ENCODE results near the gene PMEPA1.

PMEPA1 gene

DNA sequence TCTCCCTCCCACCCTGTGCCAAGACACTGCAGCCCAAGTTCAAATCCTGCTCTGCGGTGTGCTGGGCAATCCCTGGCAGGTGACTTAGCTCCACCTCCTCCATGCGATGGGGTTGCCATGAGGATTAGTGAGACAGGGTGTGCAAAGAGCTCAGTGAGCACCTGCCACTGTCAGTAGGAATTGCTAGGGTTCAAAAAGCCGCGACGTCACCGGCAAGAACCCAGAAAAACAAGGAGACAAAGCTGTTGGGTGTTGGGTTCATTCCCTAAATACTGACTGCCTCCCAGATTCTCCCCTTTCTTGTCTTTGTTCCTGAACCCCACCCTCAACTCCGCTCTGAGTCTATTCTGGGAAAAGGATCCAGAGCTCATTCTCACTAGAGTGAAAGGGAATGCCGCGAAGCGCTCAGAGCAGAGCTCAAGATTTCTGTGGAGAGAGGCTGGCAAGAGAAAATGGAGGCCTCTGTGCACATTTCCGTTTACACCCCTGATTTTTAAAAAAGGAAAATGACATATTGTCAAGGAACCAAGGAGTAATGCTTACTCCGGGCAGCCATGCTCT is 13.3 kb downstream of the PMEPA1 start:
- H3K4me1 Mint-ChIP-seq (ENCODE audit: low read depth) = peaks cover 70% of the 10 kb centered on the region
- no peaks in the 10 kb centered on the region for H3K27me3 Mint-ChIP-seq

DNA sequence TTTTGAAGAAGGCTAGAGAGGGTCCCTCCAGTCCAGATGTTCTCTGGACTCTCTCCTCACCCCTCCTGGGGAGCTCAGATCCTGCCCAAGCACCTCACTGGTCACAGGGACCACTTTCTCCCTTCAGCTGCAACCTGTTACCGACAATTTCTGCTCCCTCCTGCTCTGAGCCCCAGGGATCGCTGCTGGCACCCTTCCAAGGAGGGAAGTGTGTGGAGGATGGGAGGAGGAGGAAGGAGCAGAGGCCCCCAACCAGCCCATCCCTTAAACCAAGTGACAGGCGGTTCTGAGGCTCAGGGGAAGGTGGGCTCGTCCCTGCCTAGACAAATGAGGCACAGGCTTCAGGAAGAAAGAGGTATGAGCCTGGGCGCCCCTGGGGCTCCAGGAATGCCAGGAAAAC is 13.9 kb downstream of the PMEPA1 start:
- no peak overlapping the region for H3K4me3 Mint-ChIP-seq
- H3K36me3 Mint-ChIP-seq (ENCODE audit: low read depth) = no peaks in the 10 kb centered on the region
- H3K27ac Mint-ChIP-seq = no peak overlapping the region
- no peaks in the 10 kb centered on the region for H3K9me3 Mint-ChIP-seq
- peaks cover 64% of the 10 kb centered on the region for H3K4me1 Mint-ChIP-seq (ENCODE audit: low read depth)
- H3K27me3 Mint-ChIP-seq = no peaks in the 10 kb centered on the region

More for the DNA sequence above, 13.3 kb downstream of the PMEPA1 start:
- H3K9me3 Mint-ChIP-seq = no peaks in the 10 kb centered on the region
- H3K4me3 Mint-ChIP-seq = no peak overlapping the region
- H3K27ac Mint-ChIP-seq = no peak overlapping the region
- H3K36me3 Mint-ChIP-seq (ENCODE audit: low read depth) = no peaks in the 10 kb centered on the region

DNA sequence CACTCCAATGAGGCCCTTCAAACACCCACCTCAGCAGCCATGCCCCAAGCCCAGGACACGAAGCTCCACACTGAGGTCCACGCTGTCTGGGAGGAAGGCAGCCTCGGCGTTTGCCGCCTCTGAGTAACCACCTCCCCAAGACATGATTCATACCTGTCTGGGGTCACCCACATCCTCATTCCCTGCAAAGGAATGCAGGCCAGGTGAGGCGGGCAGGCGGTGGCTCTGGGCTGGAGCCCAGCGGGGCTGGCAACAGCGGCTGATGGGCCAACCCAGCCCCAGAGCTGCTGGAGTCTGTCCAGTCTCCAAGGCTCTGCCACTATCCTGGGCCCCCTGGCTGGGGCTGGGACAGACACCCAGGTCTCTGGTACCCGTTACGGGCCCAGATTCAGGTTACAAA is 14.8 kb downstream of the PMEPA1 start:
- Mint-ChIP-seq H3K9me3 (no peaks in the 10 kb centered on the region), H3K4me1 (ENCODE audit: low read depth) (peaks cover 57% of the 10 kb centered on the region), H3K4me3 (no peak overlapping the region), H3K27me3 (no peaks in the 10 kb centered on the region), H3K36me3 (ENCODE audit: low read depth) (no peaks in the 10 kb centered on the region), H3K27ac (peak overlapping the region; percentile 31)

DNA sequence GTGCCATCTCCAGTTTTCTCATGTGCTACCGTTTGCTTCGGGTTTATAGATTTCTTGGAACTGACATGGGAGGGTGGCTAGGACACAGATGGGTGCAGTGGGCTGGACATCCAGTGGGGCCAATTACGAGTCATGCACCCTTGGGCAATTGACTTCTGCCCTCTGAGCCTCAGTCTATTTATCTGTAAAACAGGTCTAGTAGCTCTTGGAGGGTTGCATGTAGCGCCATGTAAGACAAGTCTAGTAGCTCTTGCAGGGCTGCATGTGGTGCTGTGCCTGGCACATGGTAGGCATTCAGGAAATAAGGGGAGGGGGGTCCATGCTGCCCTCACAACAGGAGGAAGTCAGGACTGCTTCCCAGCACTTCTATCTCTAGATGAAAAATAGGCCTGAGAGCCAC is 15.3 kb downstream of the PMEPA1 start:
- Mint-ChIP-seq H3K36me3 (ENCODE audit: low read depth) (no peaks in the 10 kb centered on the region), H3K4me1 (ENCODE audit: low read depth) (peaks cover 52% of the 10 kb centered on the region), H3K9me3 (no peaks in the 10 kb centered on the region), H3K27me3 (no peaks in the 10 kb centered on the region), H3K27ac (no peak overlapping the region), H3K4me3 (no peak overlapping the region)

DNA sequence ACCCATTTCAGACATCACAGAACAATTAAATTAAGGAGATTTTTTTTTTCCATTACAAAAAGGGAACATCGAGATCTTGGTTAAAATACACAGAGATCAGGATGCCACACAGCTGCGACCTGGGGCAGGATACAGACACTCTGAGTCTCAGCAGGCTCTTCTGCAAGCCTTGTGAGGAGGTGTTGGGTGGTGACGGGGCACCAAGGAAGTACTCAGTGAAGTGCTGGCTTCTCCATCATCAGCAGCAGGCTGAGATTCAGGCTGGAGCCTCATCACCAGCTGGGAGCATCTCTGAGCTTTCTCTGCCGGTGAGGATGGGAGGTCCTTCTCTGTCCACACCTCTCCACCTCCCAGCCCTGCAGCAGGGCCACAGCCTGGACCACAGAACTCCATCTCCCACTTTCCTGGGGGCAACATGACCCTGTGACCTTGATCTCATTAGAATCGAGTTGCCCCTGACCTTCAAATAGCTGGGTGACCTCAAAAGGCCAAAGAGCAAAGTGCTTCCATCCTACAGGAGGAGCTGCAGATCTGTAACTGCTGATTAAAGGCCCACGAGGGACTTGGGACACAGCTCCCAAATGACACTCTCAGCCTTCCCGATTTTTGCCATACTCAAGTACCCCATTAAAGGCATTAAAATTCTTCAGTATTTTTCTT is 16.0 kb downstream of the PMEPA1 start:
- H3K9me3 Mint-ChIP-seq = no peaks in the 10 kb centered on the region

DNA sequence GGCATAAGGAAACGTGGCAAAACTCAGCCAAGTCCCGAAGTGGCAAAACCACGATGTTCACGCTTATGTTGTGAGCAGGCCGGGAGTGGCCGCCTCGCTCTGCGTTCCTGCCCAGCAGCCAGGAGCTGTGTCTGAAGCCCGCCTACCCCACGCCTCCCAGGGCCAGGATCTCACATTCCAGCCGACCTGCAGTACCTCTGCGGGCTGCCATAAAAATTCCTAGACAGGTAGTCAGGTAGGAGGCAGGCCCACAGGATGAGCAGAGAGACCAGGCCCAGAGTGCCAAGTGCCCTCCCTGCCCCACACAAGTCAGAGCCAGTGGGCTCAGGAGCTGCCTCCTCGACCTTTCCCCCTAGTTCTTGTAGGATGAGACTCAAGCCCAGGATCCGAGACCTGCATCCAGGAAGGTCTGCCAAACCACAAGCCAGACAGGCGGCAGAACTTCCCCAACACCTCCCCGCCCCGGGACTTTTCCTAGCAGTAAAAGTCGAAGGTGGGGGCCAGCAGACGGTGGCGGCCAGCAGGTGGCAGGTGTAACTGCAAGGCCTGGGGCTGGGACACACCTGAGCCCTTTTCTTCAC is 16.7 kb downstream of the PMEPA1 start:
- Mint-ChIP-seq H3K4me1 (ENCODE audit: low read depth) (peaks cover 38% of the 10 kb centered on the region), H3K36me3 (ENCODE audit: low read depth) (no peaks in the 10 kb centered on the region), H3K27ac (no peak overlapping the region), H3K27me3 (no peaks in the 10 kb centered on the region), H3K9me3 (no peaks in the 10 kb centered on the region), H3K4me3 (no peak overlapping the region)

More for the DNA sequence above, 16.0 kb downstream of the PMEPA1 start:
- Mint-ChIP-seq H3K27ac (no peak overlapping the region), H3K36me3 (ENCODE audit: low read depth) (no peaks in the 10 kb centered on the region), H3K27me3 (no peaks in the 10 kb centered on the region), H3K4me1 (ENCODE audit: low read depth) (peaks cover 45% of the 10 kb centered on the region), H3K4me3 (no peak overlapping the region)

DNA sequence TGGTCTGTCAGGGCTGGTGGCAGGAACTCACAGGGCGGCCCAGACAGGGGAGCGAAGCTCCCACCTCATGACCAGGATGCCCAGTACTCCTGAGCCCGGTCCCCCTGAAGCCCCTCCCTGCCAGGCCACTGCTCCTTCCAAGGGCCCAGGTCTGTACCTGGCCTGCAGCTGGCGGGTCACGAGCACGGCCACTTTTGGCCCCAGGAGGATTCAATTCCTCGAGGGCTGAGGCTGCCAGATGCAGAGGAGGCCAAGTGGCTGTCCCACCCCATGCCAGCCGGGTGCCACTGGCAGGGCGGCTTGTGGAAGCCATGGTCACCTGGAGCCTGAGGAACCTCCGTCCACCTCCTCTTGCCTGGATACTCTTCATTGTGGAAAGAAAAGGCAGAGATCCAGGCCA is 17.4 kb downstream of the PMEPA1 start:
- no peaks in the 10 kb centered on the region for H3K27me3 Mint-ChIP-seq
- no peaks in the 10 kb centered on the region for H3K36me3 Mint-ChIP-seq (ENCODE audit: low read depth)
- no peaks in the 10 kb centered on the region for H3K9me3 Mint-ChIP-seq
- peaks cover 38% of the 10 kb centered on the region for H3K4me1 Mint-ChIP-seq (ENCODE audit: low read depth)
- H3K4me3 Mint-ChIP-seq = no peak overlapping the region
- H3K27ac Mint-ChIP-seq = no peak overlapping the region

DNA sequence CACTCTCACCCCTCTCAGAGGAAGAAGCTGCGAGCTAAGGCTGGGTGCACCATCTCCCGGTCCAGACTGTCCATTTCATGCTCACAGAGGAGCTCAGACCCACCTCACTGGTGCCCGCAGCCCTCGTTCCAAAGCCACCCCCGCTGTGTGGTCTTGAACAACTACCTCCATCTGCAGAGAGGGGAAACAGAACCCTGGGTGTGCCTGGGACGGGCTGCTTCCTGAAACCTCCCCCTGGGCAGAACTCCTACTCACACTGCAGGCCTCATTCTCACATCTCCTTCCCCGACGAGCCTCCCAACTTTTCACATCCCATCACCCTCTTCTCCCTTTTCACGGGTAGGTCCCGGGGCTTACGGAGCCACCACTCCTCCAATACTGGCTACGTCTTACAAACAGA is 18.1 kb downstream of the PMEPA1 start:
- no peak overlapping the region for H3K27ac Mint-ChIP-seq
- H3K36me3 Mint-ChIP-seq (ENCODE audit: low read depth) = no peaks in the 10 kb centered on the region
- H3K4me3 Mint-ChIP-seq = no peak overlapping the region
- H3K4me1 Mint-ChIP-seq (ENCODE audit: low read depth) = peaks cover 37% of the 10 kb centered on the region
- no peaks in the 10 kb centered on the region for H3K27me3 Mint-ChIP-seq
- no peaks in the 10 kb centered on the region for H3K9me3 Mint-ChIP-seq

DNA sequence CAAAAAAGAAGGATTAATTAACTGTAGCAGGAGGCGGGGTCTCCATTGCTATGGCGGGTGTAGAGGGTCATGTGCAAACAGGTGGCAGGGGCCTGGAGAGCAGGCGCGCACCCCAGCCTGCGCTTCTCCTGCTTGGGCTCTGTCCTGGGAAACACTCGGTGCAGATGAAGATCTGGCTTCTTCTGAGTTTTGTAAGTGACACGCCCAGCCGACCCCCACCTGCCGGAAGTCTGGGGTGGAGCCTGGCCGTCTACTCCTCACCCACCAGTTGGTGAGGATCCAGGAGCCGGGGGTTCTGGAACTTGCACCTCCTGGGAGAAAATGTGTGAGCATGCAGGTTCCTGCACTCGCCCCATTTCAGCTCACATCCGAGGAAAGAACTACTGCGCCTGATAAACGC is 19.3 kb downstream of the PMEPA1 start:
- Mint-ChIP-seq H3K36me3 (ENCODE audit: low read depth) (no peaks in the 10 kb centered on the region), H3K9me3 (no peaks in the 10 kb centered on the region), H3K27me3 (no peaks in the 10 kb centered on the region), H3K4me1 (ENCODE audit: low read depth) (peaks cover 35% of the 10 kb centered on the region), H3K27ac (no peak overlapping the region), H3K4me3 (no peak overlapping the region)

DNA sequence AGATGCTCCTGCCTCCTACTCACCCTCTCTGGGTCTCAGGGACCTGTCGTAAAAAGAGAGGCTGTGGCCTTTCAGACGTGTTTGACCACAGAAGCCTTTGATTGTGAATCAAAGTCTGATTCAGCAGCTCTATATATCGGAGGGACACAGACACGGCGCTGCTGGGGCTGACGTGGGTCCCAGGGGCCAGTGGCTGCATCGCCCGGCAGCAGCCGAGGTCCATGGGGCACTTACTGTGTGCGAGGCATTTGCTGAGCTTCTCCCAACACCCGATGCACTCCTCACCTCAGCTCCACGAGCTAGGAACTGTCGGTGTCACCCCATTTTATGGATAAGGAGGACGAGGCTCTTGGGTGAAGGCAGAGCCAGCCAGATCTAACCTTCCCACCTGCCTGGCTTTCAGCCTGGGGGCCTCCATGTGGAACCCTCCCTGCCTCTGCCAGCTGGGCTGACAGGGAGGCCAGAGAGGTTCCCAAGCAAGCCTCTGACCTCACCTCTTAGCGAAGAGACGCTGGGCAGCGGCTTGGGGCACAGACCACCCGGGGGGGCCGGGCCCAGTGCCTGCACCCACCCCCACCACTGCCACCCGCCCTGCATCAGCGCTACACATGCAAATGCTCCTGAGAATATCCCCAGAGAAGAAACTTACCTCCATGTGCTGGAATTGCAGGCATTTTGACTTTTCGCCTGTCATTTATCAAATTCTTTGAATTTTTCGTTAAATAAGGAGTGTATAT is 19.9 kb downstream of the PMEPA1 start:
- no peaks in the 10 kb centered on the region for H3K36me3 Mint-ChIP-seq (ENCODE audit: low read depth)
- H3K4me1 Mint-ChIP-seq (ENCODE audit: low read depth) = peaks cover 31% of the 10 kb centered on the region
- H3K9me3 Mint-ChIP-seq = no peaks in the 10 kb centered on the region
- H3K27ac Mint-ChIP-seq = no peak overlapping the region
- H3K27me3 Mint-ChIP-seq = no peaks in the 10 kb centered on the region
- no peak overlapping the region for H3K4me3 Mint-ChIP-seq

DNA sequence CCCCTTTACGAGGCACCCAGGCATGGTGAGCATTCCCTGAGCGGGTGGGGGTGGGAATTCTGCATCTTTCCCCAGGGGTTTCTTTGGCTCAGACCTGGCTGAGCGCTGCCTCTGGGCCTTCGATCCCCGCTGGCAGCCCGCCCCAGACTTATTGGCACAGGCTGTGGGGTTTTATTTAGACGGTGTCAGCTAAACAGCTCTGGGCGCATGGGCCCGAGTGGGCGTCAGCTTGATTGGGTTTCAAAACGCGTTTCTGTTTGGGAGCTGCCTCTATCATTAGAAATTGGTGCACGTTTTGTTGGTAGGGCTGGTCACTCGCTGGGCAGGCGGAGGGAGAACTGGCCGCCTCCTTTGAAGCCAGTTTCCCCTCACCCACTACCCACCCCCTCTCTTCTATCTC is 21.0 kb downstream of the PMEPA1 start:
- Mint-ChIP-seq H3K27me3 (no peaks in the 10 kb centered on the region), H3K36me3 (ENCODE audit: low read depth) (no peaks in the 10 kb centered on the region), H3K27ac (no peak overlapping the region), H3K9me3 (no peaks in the 10 kb centered on the region), H3K4me1 (ENCODE audit: low read depth) (peaks cover 26% of the 10 kb centered on the region), H3K4me3 (no peak overlapping the region)

DNA sequence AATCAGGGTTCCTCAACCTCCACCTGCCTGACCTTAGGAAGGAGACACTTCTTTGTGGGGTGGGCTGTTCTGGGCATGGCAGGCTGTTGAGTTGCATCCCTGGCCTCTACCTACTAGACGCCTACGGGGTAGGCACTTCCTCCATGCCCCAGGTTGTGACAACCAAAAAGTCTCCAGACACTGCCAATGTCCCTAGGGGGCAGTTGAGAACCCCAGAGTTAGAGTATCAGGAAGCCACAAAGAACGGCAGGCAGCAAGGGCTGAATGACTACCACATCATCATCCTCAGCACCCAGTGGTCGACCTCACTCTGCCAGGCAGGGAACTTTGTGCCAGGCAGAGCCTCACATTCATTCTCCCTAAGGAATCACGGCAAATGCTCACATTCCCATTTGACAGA is 21.5 kb downstream of the PMEPA1 start:
- Mint-ChIP-seq H3K27ac (no peak overlapping the region), H3K36me3 (ENCODE audit: low read depth) (no peaks in the 10 kb centered on the region), H3K4me3 (no peak overlapping the region), H3K27me3 (no peaks in the 10 kb centered on the region), H3K4me1 (ENCODE audit: low read depth) (peaks cover 20% of the 10 kb centered on the region), H3K9me3 (no peaks in the 10 kb centered on the region)

DNA sequence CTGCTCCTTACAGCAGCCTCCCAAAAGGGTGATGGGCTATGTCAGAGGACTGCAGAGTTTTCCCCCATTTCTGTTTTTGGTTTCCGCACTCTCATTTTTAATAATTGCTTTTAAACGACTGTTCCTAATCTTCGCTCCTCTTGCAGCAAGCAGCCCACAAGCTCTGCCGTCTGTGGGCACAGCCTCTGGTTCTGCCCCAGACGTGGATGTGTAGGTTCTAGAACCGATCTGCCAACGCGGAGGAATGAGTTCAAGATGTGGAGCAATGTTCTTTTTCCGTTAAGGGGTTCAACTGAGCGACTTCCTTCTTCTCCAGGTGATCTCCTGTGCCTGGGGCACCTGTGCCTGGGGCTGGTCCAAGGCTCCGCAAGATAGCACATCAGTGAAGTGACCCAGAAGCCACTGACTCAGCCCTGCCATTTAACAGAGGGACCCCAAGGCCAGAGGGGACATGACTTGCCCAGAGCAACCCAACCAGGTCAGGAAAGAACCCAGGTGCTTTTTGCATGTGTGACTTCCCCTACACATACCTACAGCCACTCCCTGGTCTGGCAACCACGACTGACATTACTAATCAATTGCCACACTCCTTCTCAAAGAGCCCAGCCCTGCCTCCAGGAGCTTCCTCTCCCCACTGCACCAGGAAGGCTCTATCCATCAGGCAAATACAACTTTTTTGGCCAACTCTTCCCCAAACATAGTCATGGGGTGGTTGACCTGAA is 22.7 kb downstream of the PMEPA1 start:
- no peaks in the 10 kb centered on the region for H3K36me3 Mint-ChIP-seq (ENCODE audit: low read depth)
- no peak overlapping the region for H3K4me3 Mint-ChIP-seq
- H3K27ac Mint-ChIP-seq = no peak overlapping the region
- H3K9me3 Mint-ChIP-seq = no peaks in the 10 kb centered on the region
- H3K4me1 Mint-ChIP-seq (ENCODE audit: low read depth) = peaks cover 22% of the 10 kb centered on the region
- H3K27me3 Mint-ChIP-seq = no peaks in the 10 kb centered on the region

DNA sequence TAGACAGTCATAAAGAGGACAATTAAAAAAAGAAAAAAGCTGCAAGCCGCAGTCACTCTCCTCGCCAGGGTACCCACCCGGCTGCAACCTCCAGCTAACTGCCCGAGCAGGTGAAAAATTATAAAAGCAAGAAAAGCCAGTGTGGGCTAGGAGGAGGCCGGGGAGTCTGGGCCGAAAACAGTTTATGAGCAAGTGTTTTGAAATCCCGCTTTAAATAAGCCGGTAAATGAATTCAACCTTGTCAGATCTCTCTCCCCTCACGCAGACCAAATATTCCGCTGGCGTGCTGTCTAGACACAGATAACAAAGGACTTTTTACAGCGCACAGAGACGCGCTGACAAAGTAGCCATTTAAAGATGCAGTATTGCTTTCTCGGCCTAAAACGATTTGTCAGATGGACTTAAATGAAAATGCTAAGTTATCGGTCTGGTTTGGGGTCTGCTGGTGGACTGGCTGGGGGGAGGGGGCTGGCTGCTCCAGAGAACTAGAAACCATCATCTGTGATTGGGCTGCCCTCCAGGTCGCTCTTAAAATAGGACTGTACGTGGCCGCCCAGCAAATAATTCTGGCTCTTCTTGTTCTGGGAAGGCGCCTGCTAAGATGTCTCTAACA is 24.6 kb downstream of the PMEPA1 start:
- Mint-ChIP-seq H3K36me3 (ENCODE audit: low read depth) (no peaks in the 10 kb centered on the region), H3K27ac (no peak overlapping the region), H3K27me3 (no peaks in the 10 kb centered on the region), H3K4me3 (no peak overlapping the region), H3K4me1 (ENCODE audit: low read depth) (peaks cover 35% of the 10 kb centered on the region), H3K9me3 (no peaks in the 10 kb centered on the region)

DNA sequence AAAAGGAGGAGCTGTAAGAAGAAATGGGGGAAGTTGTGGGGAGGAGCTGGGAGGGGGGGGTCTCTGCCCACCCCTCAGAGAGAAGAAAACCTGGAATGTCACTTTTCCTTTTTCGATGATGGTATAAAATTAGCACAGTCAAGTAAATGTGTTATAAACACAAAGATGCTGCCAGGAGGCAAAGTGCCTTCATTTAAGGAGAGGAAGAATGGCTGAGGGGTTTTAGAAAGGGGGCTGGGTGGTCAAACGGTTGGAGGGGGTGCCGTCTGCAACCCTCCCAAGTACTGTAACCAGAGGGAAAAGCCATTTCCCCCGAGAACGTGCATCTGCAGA is 25.0 kb downstream of the PMEPA1 start:
- Mint-ChIP-seq H3K4me1 (ENCODE audit: low read depth) (peaks cover 39% of the 10 kb centered on the region), H3K4me3 (no peak overlapping the region), H3K36me3 (ENCODE audit: low read depth) (no peaks in the 10 kb centered on the region), H3K9me3 (no peaks in the 10 kb centered on the region), H3K27ac (no peak overlapping the region), H3K27me3 (no peaks in the 10 kb centered on the region)

Measured in stimulated activated naive CD8-positive, alpha-beta T cell treated with anti-CD3 and anti-CD28 coated beads, Interleukin-15, Interleukin-2, amounts not matched to agents 100 ng/mL and 50 ng/mL, for 24 hours (primary cell).